SJSA1 (cell line): Measurements from ENCODE around the gene SPEM3. TPM values are rescaled to one million over a fixed set of nuclear protein-coding genes. Genes with fewer than 3 reads are reported as not detected.

Experiments used
- DNase-seq, 2 experiments: peaks; one replicate each; pipeline ENCODE4 v3.0.0-alpha.2; 2015 to 2020; ENCODE audit warnings: low spot score in 2 of 2, low read depth in 1 of 2
- H3K27ac ChIP-seq: fragments of 250-450 bp; sonication (Bioruptor Pico); 2 replicates; pipeline ENCODE4 v1.5.1; 2020; ENCODE audit warnings: mild to moderate bottlenecking, moderate library complexity
- H3K27me3 ChIP-seq: fragments of 250-450 bp; sonication (Bioruptor Pico); replicated peaks from 2 replicates; pipeline ENCODE4 v1.5.1; 2020; ENCODE audit warnings: mild to moderate bottlenecking, moderate library complexity
- H3K36me3 ChIP-seq: fragments of 250-450 bp; sonication (Bioruptor Pico); 2 replicates; pipeline ENCODE4 v1.5.1; 2020; ENCODE audit warnings: mild to moderate bottlenecking
- H3K4me1 ChIP-seq: fragments of 250-450 bp; sonication (Bioruptor Pico); replicated peaks from 2 replicates; pipeline ENCODE4 v1.6.1; 2021; ENCODE audit warnings: mild to moderate bottlenecking
- H3K4me3 ChIP-seq: fragments of 250-450 bp; sonication (Bioruptor Pico); 2 replicates; pipeline ENCODE4 v1.5.1; 2020; ENCODE audit warnings: mild to moderate bottlenecking
- H3K9me3 ChIP-seq: fragments of 250-450 bp; sonication (Bioruptor Pico); replicated peaks from 2 replicates; pipeline ENCODE4 v1.5.1; 2020; ENCODE audit warnings: mild to moderate bottlenecking
- total RNA-seq: library from RNA; depleted of rRNA; stranded (reverse); fragments of >200 nt; shearing (Covaris generic); gene quantifications from 2 replicates; pipeline ENCODE4 v1.2.3, GENCODE V29; 2014; rRNA removed

The SPEM3 gene
- not detected in 2 replicates for total RNA-seq

DNA sequence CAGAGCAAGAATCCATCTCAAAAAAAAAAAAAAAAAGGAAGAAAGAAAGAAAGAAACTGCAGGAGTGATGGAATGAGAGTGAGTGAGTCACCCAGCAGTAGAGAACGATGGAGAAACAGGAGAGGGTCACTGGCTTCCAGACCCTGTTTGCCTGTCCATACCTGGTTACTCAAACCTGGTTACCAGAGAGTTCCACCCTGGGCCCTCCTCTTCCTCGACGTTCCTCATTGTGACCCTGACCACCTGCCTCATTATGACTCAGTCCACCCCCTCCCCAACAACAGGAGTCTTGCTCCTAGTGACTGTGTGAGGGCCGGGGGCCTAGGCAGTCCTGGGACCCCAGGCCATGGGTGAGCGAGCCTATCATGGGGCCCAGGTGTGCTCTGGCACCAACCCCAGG is at the start of gene SPEM3:
Gene SPEM3, plus strand, starts transcription at position 301 of the 400 bp plus-strand sequence. Its CDS starts 46 bp downstream, at position 347.
- Histone ChIP-seq H3K4me1 (no peaks in the 10 kb centered on the region), H3K9me3 (no peaks in the 10 kb centered on the region), H3K36me3 (no peaks in the 10 kb centered on the region), H3K27ac (no peak within 1 kb of the TSS), H3K4me3 (no peak within 1 kb of the TSS), H3K27me3 (no peaks in the 10 kb centered on the region)
- no peak for DNase-seq

- peaks cover 5% of the 10 kb centered on the region for H3K9me3 ChIP-seq
Measured at GRCh38 chr17:7379134-7379533, 49.5 kb upstream of the SPEM3 start.

DNA sequence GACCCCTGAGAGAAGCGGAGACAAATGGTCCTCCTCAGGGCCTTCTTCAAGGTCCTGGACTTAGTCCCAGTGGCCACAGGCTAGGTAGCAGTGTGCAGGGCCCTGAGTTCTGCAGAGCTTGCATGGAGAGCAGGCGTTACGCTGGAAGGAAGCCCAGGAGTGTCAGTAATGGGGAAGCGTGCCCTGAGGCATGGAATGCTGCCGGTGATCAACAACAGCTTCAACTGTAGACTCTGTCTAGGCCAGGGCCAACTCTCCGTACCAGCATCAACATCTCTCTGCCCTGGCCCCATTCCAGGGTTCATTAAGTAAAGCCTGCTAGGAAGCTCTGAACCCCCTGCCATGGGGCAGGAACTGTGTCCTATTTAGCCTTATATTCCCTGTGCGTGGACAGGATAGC is 48.3 kb upstream of the SPEM3 start:
- no peaks in the 10 kb centered on the region for H3K36me3 ChIP-seq
- H3K4me1 ChIP-seq = peaks cover 9% of the 10 kb centered on the region
- H3K9me3 ChIP-seq = peaks cover 5% of the 10 kb centered on the region
- H3K27me3 ChIP-seq = peaks cover 53% of the 10 kb centered on the region
- H3K4me3 ChIP-seq = no peak overlapping the region
- H3K27ac ChIP-seq = no peak overlapping the region
- DNase-seq = no peak

More at GRCh38 chr17:7379134-7379533, 49.5 kb upstream of the SPEM3 start:
- Histone ChIP-seq H3K4me1 (peaks cover 6% of the 10 kb centered on the region), H3K27me3 (peaks cover 47% of the 10 kb centered on the region), H3K36me3 (no peaks in the 10 kb centered on the region), H3K4me3 (no peak overlapping the region), H3K27ac (no peak overlapping the region)
- DNase-seq = no peak

DNA sequence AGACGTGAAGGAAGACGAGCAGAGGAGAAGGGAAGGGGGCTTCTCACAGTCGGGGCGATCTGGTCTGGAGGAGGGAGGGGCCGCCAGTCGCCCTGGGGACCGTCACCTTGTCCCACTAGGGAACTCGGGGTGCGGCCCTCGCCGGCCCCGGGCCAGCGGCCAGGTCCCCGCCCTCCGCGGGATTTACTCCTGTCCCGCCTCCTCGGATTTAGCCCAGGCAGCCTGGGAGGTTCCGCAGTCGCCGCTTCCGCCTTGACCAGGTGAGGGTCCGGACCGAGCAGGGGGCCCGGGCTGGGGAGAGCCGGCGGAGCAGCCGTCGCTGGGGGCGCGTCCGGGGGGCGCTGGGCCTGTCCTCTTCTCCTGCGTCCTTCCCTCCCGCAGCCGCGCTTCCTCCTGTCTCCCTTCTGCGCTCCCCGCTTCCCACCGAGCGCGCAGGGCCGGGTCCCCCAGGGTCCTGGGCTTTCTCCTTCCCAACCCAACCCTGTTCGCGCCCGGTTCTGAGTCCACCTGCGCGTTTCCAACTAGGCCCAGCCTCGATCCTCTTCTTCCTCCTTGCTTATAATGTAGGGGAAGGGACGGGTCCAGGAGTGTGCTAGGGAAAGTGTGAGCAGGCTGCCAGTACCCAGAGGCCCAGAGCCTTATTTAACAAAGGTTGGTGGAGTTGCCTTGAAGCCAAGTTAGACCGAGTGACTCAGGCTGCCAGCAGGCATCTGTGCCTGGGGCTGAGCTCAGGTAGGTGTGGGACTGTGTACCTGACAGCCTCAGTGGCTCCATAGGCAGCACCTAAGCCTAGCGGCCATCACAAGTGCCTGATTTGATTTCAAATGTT is 47.6 kb upstream of the SPEM3 start, which contains the start of gene TNK1:
Gene TNK1, plus strand, starts transcription at position 235 of the 829 bp plus-strand sequence. CDS start 1,838 bp downstream, outside the sequence.
- peaks cover 9% of the 10 kb centered on the region for H3K4me1 ChIP-seq
- peaks cover 53% of the 10 kb centered on the region for H3K27me3 ChIP-seq
- peaks cover 5% of the 10 kb centered on the region for H3K9me3 ChIP-seq
- no peaks in the 10 kb centered on the region for H3K36me3 ChIP-seq
- DNase-seq = no peak
- H3K4me3 ChIP-seq = no peak within 1 kb of the TSS
- H3K27ac ChIP-seq = no peak within 1 kb of the TSS

DNA sequence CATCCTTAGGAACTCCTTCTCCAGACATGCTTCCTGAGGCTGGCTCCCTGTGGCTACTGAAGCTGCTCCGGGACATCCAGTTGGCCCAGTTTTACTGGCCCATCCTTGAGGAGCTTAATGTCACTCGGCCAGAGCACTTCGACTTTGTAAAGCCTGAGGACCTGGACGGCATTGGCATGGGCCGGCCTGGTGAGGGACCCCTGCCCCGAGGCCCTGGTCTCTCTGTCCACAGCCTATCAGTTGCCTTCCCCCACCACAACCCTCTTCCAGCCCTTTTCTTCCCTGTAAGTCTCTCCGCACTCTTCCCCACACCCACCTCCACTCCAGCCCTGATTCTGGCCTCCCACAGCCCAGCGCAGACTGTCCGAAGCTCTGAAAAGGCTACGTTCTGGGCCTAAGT is 45.8 kb upstream of the SPEM3 start:
- H3K27me3 ChIP-seq = peaks cover 53% of the 10 kb centered on the region
- peaks cover 5% of the 10 kb centered on the region for H3K9me3 ChIP-seq
- no peaks in the 10 kb centered on the region for H3K36me3 ChIP-seq
- H3K27ac ChIP-seq = no peak overlapping the region
- peaks cover 9% of the 10 kb centered on the region for H3K4me1 ChIP-seq
- DNase-seq = no peak
- no peak overlapping the region for H3K4me3 ChIP-seq

GRCh38 chr17:7383371-7383741 is 45.3 kb upstream of the SPEM3 start:
- H3K27me3 ChIP-seq = peaks cover 53% of the 10 kb centered on the region
- H3K4me3 ChIP-seq = no peak overlapping the region
- no peak overlapping the region for H3K27ac ChIP-seq
- H3K4me1 ChIP-seq = peaks cover 9% of the 10 kb centered on the region
- no peak for DNase-seq
- no peaks in the 10 kb centered on the region for H3K36me3 ChIP-seq
- H3K9me3 ChIP-seq = peaks cover 5% of the 10 kb centered on the region

DNA sequence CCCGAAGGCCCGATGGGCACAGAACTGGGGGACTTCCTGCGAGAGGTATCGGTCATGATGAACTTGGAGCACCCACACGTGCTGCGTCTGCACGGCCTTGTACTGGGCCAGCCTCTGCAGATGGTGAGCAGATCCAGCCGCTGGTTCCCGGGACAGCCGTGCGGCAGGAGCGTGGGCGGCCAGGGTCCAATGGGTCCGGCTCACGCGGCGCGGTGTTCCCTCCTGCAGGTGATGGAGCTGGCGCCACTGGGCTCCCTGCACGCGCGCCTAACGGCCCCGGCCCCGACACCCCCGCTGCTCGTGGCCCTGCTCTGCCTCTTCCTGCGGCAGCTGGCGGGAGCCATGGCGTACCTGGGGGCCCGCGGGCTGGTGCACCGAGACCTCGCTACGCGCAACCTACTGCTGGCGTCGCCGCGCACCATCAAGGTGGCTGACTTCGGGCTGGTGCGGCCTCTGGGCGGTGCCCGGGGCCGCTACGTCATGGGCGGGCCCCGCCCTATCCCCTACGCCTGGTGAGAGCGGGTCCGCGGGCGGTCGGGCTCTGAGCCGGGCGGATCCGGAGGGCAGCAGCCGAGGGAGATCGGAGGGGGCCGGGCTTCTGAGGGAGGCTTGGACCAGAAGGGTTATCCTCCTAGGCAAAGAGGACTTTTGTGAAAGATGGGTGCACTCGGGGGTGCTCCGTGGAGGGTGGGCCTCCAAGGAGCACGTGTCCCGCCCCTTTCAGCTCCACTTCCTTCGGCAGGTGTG is 44.7 kb upstream of the SPEM3 start:
- H3K27ac ChIP-seq = no peak overlapping the region
- H3K27me3 ChIP-seq = peaks cover 53% of the 10 kb centered on the region
- H3K9me3 ChIP-seq = peaks cover 4% of the 10 kb centered on the region
- H3K36me3 ChIP-seq = no peaks in the 10 kb centered on the region
- peaks cover 9% of the 10 kb centered on the region for H3K4me1 ChIP-seq
- peak overlapping the region; percentile 18 for H3K4me3 ChIP-seq
- no peak for DNase-seq

DNA sequence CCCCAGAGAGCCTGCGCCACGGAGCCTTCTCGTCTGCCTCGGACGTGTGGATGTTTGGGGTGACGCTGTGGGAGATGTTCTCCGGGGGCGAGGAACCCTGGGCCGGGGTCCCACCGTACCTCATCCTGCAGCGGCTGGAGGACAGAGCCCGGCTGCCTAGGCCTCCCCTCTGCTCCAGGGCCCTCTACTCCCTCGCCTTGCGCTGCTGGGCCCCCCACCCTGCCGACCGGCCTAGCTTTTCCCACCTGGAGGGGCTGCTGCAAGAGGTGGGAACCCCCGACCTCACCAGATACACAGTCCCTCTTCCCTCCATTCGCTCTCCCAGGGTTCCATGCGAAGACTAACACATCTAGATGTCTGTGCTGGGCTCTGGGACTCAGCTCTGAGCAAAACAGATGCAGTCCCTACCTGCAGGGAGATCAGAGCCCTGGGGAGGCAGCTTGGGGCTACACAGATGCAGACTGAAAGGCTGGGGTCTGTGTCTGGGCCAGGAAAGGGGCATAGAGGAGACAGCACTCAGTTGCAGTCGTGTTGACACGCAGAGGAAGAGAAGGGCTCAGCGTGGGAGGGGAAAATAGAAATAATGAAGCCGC is 44.1 kb upstream of the SPEM3 start:
- Histone ChIP-seq H3K27ac (no peak overlapping the region), H3K27me3 (peaks cover 49% of the 10 kb centered on the region), H3K4me1 (peaks cover 9% of the 10 kb centered on the region), H3K4me3 (peak overlapping the region; percentile 18; the same call in 1 of the 2 replicates), H3K36me3 (no peaks in the 10 kb centered on the region; the same call in none of the 2 replicates), H3K9me3 (no peaks in the 10 kb centered on the region; the same call in 1 of the 2 replicates)
- DNase-seq = no peak

GRCh38 chr17:7388856-7389255 is 39.8 kb upstream of the SPEM3 start:
- H3K27me3 ChIP-seq = peaks cover 9% of the 10 kb centered on the region
- H3K9me3 ChIP-seq = no peaks in the 10 kb centered on the region
- DNase-seq = no peak
- H3K4me3 ChIP-seq = no peak overlapping the region
- H3K36me3 ChIP-seq = peaks cover 12% of the 10 kb centered on the region
- no peak overlapping the region for H3K27ac ChIP-seq
- H3K4me1 ChIP-seq = peaks cover 11% of the 10 kb centered on the region

DNA sequence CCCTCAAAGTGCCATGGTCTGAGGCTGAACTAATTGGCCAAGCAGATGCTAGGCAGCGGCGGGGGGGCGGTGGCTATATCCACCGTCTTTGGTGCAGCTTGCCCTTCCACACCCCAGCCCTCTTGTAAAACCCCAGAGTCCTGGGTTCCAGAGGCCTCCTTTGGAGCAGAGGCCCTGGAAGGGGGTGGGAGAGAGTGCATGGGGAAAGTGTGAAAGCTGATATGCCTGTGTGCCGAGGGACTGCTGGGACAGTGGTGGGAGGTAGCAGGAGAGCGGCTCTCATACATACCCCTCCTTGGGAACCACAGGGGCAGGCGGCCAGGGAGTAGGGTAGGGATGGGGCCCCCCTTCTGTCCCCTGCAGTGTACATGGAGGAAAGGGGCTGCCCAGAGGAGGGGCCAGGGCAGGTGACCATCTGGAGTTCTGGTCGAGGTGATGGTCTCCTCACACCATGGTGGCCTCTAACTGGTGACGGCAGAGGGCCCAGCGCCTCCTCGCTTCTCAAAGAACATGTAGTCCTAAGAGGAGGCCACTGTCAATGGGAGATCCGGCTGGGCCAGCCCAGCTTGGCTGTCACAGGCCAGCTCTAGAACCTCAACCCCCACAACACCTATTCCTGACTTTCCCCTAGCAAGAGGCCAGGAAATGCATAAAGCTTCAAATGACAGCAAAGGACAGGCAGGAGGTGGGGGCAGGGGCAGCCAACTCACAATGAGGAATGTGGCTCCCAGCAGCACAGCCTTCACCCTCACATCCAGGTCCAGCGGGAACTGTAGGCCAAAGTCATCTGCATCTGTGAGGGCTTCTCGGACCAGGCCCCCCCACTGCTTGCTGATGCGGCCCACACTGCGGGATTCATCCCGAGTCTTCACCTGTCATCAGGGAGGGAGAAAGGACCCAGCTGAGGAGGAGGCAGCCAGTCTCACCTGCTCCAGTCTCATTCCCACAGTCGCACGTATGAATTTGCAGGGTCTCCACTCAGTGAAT is 38.4 kb upstream of the SPEM3 start:
- Histone ChIP-seq H3K4me1 (peaks cover 14% of the 10 kb centered on the region), H3K36me3 (peaks cover 12% of the 10 kb centered on the region), H3K27ac (no peak overlapping the region), H3K27me3 (no peaks in the 10 kb centered on the region), H3K4me3 (no peak overlapping the region), H3K9me3 (no peaks in the 10 kb centered on the region)
- no peak for DNase-seq

DNA sequence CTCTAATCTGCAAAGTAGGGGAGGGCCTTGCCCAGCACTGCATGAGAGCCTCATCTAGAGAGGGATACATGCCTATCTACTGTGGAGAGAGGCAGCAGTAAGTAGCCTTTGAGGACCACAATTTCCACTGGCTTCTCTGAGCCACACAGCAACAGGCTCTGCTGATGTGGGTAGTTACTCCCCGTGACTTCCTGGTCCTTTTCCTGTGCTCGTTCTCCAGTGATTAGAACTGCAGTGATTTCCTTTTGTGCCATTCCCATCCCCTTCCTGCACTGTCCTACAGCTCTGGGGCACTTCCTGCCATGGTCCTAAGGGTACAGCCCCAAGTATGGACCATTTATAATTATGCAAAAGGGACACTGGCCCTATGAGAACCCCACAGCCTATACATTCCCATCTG is 37.4 kb upstream of the SPEM3 start:
- H3K27ac ChIP-seq = no peak overlapping the region
- H3K36me3 ChIP-seq = peaks cover 12% of the 10 kb centered on the region
- no peaks in the 10 kb centered on the region for H3K9me3 ChIP-seq
- peaks cover 15% of the 10 kb centered on the region for H3K4me1 ChIP-seq
- no peaks in the 10 kb centered on the region for H3K27me3 ChIP-seq
- no peak overlapping the region for H3K4me3 ChIP-seq
- DNase-seq = no peak

GRCh38 chr17:7392696-7393612 is 35.7 kb upstream of the SPEM3 start:
- Histone ChIP-seq H3K9me3 (no peaks in the 10 kb centered on the region), H3K27me3 (no peaks in the 10 kb centered on the region), H3K4me3 (peak overlapping the region; percentile 56), H3K36me3 (peaks cover 12% of the 10 kb centered on the region), H3K4me1 (peaks cover 15% of the 10 kb centered on the region), H3K27ac (no peak overlapping the region)
- no peak for DNase-seq
